ENCODE data around the gene SLC6A13. TPM values are rescaled to one million over a fixed set of nuclear protein-coding genes. Genes with fewer than 3 reads are reported as not detected.

SLC6A13 gene
- polyA plus RNA-seq, 1 donor (not counting 4 experiments of a cell fraction or from before 2014, with no cell fraction given) = 0.33 TPM

DNA sequence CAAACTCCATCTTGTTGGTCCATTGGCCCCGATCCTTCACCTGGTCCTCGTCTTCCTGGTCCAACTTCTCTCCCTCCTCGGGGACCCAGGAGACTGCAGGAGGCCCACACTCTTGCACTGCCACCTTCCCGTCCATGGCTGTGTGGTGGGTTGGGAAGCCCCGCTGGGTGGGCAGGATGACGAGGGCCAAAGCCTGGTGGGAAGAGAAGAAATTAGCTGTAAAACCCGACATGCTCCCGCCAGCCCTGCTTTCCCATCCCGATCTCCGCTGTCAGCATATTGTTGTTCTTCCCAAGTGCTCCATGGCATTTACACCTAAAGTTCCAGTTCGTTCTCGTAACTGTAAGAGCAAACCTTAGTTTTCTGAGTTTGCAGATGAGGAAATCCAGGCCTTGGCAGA, 52.8 kb downstream of the SLC6A13 start:
- Histone ChIP-seq H3K4me1 (ENCODE audit: control insufficient read depth, extremely low read depth, insufficient read depth, low read length) (no peaks in the 10 kb centered on the region), H3K27me3 (ENCODE audit: control insufficient read depth, extremely low read depth, insufficient read depth, low read length) (peaks cover 27% of the 10 kb centered on the region), H4K20me1 (ENCODE audit: control insufficient read depth, extremely low read depth, insufficient read depth, low read length) (no peaks in the 10 kb centered on the region), H3K27ac (ENCODE audit: control insufficient read depth, insufficient read depth, low read length) (no peak overlapping the region), H3K9me1 (ENCODE audit: control insufficient read depth, extremely low read depth, insufficient read depth, low read length) (no peaks in the 10 kb centered on the region), H3K79me2 (ENCODE audit: control insufficient read depth, insufficient read depth, low read length) (no peaks in the 10 kb centered on the region), H3K36me3 (ENCODE audit: control insufficient read depth in 2 of 2, extremely low read depth in 1 of 2, insufficient read depth in 2 of 2, low read length in 2 of 2) (no peaks in the 10 kb centered on the region), H3K9ac (ENCODE audit: control insufficient read depth, extremely low read depth, insufficient read depth, low read length) (no peak overlapping the region), H3K9me3 (ENCODE audit: control insufficient read depth, low read depth, low read length) (no peaks in the 10 kb centered on the region), H3K4me3 (ENCODE audit: control insufficient read depth in 2 of 3, extremely low read depth in 1 of 3, insufficient read depth in 2 of 3, low read depth in 1 of 3, low read length in 3 of 3) (no peak overlapping the region), H3K4me2 (ENCODE audit: control insufficient read depth, extremely low read depth, insufficient read depth, low read depth, low read length) (no peak overlapping the region), H2AFZ (ENCODE audit: control insufficient read depth, low read length) (no peak overlapping the region)
- DNase-seq (ENCODE audit: low read depth, low spot score) = no peak
- no peak for TF ChIP-seq CTCF (optimal IDR thresholded peaks at IDR 0.05 in 1 of 3, IDR thresholded peaks at IDR 0.05 in 1 of 3, conservative IDR thresholded peaks at IDR 0.05 in 1 of 3; ENCODE audit: extremely low read depth in 1 of 3, insufficient read depth in 2 of 3, low read length in 3 of 3)
- TF ChIP-seq EZH2 (IDR thresholded peaks at IDR 0.05; ENCODE audit: low read length) = no peak
- dilution Hi-C loops (cut with MboI; ENCODE audit: extremely low pct_ligation_motif_present, low sequenced_read_pairs) = no loop called here
- FAIRE-seq = no peak

DNA sequence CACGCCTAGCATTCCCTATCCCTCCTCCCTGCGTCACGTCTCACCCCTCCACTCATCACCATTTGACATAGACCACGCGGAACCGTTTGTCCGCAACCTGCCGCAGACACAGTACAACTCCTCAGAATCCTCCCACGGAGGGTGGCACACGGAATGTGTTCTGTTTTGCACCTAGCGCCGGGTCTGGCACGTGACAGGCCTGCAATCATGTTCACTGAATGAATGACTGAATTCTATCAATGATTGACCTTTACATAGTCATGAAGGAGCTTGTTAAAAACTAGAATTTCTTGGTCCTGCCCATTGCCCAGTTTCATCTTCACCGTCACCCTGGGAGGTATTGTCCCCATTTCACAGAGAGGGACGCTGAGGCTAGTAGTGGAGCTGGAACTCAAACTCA, 53.4 kb downstream of the SLC6A13 start:
- H3K9ac ChIP-seq (ENCODE audit: control insufficient read depth, extremely low read depth, insufficient read depth, low read length) = no peak overlapping the region
- H3K4me3 ChIP-seq (ENCODE audit: control insufficient read depth in 2 of 3, extremely low read depth in 1 of 3, insufficient read depth in 2 of 3, low read depth in 1 of 3, low read length in 3 of 3) = no peak overlapping the region
- DNase-seq (ENCODE audit: low read depth, low spot score) (no peak), FAIRE-seq (no peak)
- H3K27me3 ChIP-seq (ENCODE audit: control insufficient read depth, extremely low read depth, insufficient read depth, low read length) = peaks cover 30% of the 10 kb centered on the region
- H3K9me1 ChIP-seq (ENCODE audit: control insufficient read depth, extremely low read depth, insufficient read depth, low read length) = no peaks in the 10 kb centered on the region
- dilution Hi-C loops (cut with MboI; ENCODE audit: extremely low pct_ligation_motif_present, low sequenced_read_pairs) = no loop called here
- no peak for TF ChIP-seq CTCF (optimal IDR thresholded peaks at IDR 0.05 in 1 of 3, IDR thresholded peaks at IDR 0.05 in 1 of 3, conservative IDR thresholded peaks at IDR 0.05 in 1 of 3; ENCODE audit: extremely low read depth in 1 of 3, insufficient read depth in 2 of 3, low read length in 3 of 3)
- TF ChIP-seq EZH2 (IDR thresholded peaks at IDR 0.05; ENCODE audit: low read length) = no peak
- H3K36me3 ChIP-seq (ENCODE audit: control insufficient read depth in 2 of 2, extremely low read depth in 1 of 2, insufficient read depth in 2 of 2, low read length in 2 of 2) = no peaks in the 10 kb centered on the region
- no peaks in the 10 kb centered on the region for H4K20me1 ChIP-seq (ENCODE audit: control insufficient read depth, extremely low read depth, insufficient read depth, low read length)
- no peaks in the 10 kb centered on the region for H3K9me3 ChIP-seq (ENCODE audit: control insufficient read depth, low read depth, low read length)
- H3K27ac ChIP-seq (ENCODE audit: control insufficient read depth, insufficient read depth, low read length) = no peak overlapping the region
- H3K4me1 ChIP-seq (ENCODE audit: control insufficient read depth, extremely low read depth, insufficient read depth, low read length) = no peaks in the 10 kb centered on the region
- H3K79me2 ChIP-seq (ENCODE audit: control insufficient read depth, insufficient read depth, low read length) = no peaks in the 10 kb centered on the region
- H2AFZ ChIP-seq (ENCODE audit: control insufficient read depth, low read length) = no peak overlapping the region
- H3K4me2 ChIP-seq (ENCODE audit: control insufficient read depth, extremely low read depth, insufficient read depth, low read depth, low read length) = no peak overlapping the region

Data from keratinocyte (primary cell).